CD4-positive, alpha-beta T cell treated with Interferon alpha-2 for 1 hour (primary cell): ENCODE results near the gene PREP.

Experiments used
- DNase-seq, 2 donors: peaks; one replicate each; pipeline ENCODE4 v3.0.0-alpha.2; 2020 to 2022

The PREP gene

GRCh38 chr6:105304825-105305224, 98.1 kb downstream of the PREP start:
- no peak for DNase-seq

- no peak for DNase-seq
Measured at GRCh38 chr6:105304366-105304765, 98.5 kb downstream of the PREP start.

- DNase-seq: no peak
Measured at GRCh38 chr6:105302617-105303128, 100.2 kb downstream of the PREP start.

GRCh38 chr6:105301756-105302616, 100.9 kb downstream of the PREP start:
- DNase-seq: no peak

GRCh38 chr6:105301072-105301503, 101.8 kb downstream of the PREP start:
- no peak for DNase-seq

GRCh38 chr6:105300090-105300489, 102.8 kb downstream of the PREP start:
- DNase-seq: no peak

- no peak for DNase-seq
Measured at GRCh38 chr6:105294129-105294528, 108.8 kb downstream of the PREP start.

GRCh38 chr6:105292689-105293339, 110.1 kb downstream of the PREP start:
- DNase-seq: no peak

GRCh38 chr6:105291525-105291924, 111.4 kb downstream of the PREP start:
- no peak for DNase-seq

GRCh38 chr6:105282631-105283585, 120.0 kb downstream of the PREP start:
- no peak for DNase-seq

GRCh38 chr6:105280033-105280432, 122.8 kb downstream of the PREP start:
- no peak for DNase-seq

- no peak for DNase-seq
Measured at GRCh38 chr6:105279463-105279862, 123.4 kb downstream of the PREP start.

- DNase-seq: no peak
Measured at GRCh38 chr6:105278813-105279212, 124.1 kb downstream of the PREP start.

GRCh38 chr6:105278035-105278434, 124.8 kb downstream of the PREP start:
- DNase-seq: no peak

GRCh38 chr6:105276374-105276773, 126.5 kb downstream of the PREP start:
- no peak for DNase-seq

GRCh38 chr6:105275542-105275941, 127.3 kb downstream of the PREP start:
- no peak for DNase-seq

- no peak for DNase-seq
Measured at GRCh38 chr6:105274678-105275077, 128.2 kb downstream of the PREP start.

GRCh38 chr6:105273589-105273988, 129.3 kb downstream of the PREP start:
- no peak for DNase-seq

GRCh38 chr6:105272786-105273185, 130.1 kb downstream of the PREP start:
- DNase-seq: no peak

GRCh38 chr6:105270511-105270910, 132.4 kb downstream of the PREP start:
- DNase-seq: no peak

GRCh38 chr6:105269390-105269789, 133.5 kb downstream of the PREP start:
- no peak for DNase-seq

GRCh38 chr6:105263685-105264610, 138.9 kb downstream of the PREP start:
- DNase-seq: no peak
